OCI-LY1 (cell line): ENCODE data around the gene IQSEC3.

Source experiments
- H2AFZ ChIP-seq: fragments of 200-600 bp; sonication (generic), shearing (Covaris generic); 2 replicates; pipeline ENCODE4 v1.6.0; 2014; ENCODE audit warnings: antibody characterized with exemption, mild to moderate bottlenecking, low read length
- H3F3A ChIP-seq: fragments of 200-600 bp; sonication (generic), shearing (Covaris generic); 2 replicates; pipeline ENCODE4 v1.6.0; 2014; ENCODE audit warnings: mild to moderate bottlenecking, antibody characterized with exemption, low read length, moderate library complexity; ENCODE audit not compliant: insufficient read depth
- H3K27ac ChIP-seq: fragments of 200-600 bp; sonication (generic); 2 replicates; pipeline ENCODE4 v1.5.1; 2014; ENCODE audit warnings: low read length, mixed run types, mild to moderate bottlenecking, low read depth; ENCODE audit not compliant: poor library complexity, severe bottlenecking
- H3K27me3 ChIP-seq: fragments of 200-600 bp; sonication (generic); 2 replicates; pipeline ENCODE4 v1.6.0; 2014; ENCODE audit warnings: antibody characterized with exemption, mild to moderate bottlenecking, low read length, moderate library complexity; ENCODE audit not compliant: insufficient read depth
- H3K36me3 ChIP-seq: fragments of 200-600 bp; sonication (generic); 2 replicates; pipeline ENCODE4 v1.6.1; 2014; ENCODE audit warnings: mild to moderate bottlenecking, antibody characterized with exemption, low read length, moderate library complexity, mixed read lengths; ENCODE audit not compliant: insufficient read depth
- H3K4me1 ChIP-seq: fragments of 200-600 bp; sonication (generic); 2 replicates; pipeline ENCODE4 v1.5.1; 2014; ENCODE audit warnings: mild to moderate bottlenecking, low read length, moderate library complexity; ENCODE audit not compliant: insufficient read depth, severe bottlenecking
- H3K4me2 ChIP-seq: fragments of 200-600 bp; sonication (generic), shearing (Covaris generic); 2 replicates; pipeline ENCODE4 v1.6.1; 2014; ENCODE audit warnings: low read length
- H3K4me3 ChIP-seq: fragments of 200-600 bp; sonication (generic); 2 replicates; pipeline ENCODE4 v1.5.1; 2014; ENCODE audit warnings: low read length, low read depth, mild to moderate bottlenecking, mixed read lengths; ENCODE audit not compliant: poor library complexity, severe bottlenecking
- H3K79me2 ChIP-seq: fragments of 200-600 bp; shearing (Covaris generic); 2 replicates; pipeline ENCODE4 v1.6.1; 2016; ENCODE audit warnings: mixed run types, low read length, mixed read lengths; ENCODE audit not compliant: insufficient read depth
- H3K9ac ChIP-seq: fragments of 200-600 bp; sonication (generic), shearing (Covaris generic); 2 replicates; pipeline ENCODE4 v1.6.1; 2014; ENCODE audit warnings: mild to moderate bottlenecking, low read length, mixed read lengths
- H3K9me2 ChIP-seq: fragments of 200-600 bp; sonication (generic), shearing (Covaris generic); 2 replicates; pipeline ENCODE4 v1.6.1; 2014; ENCODE audit warnings: low read depth, mild to moderate bottlenecking, low read length, mixed read lengths
- H3K9me3 ChIP-seq: fragments of 200-600 bp; shearing (Covaris generic); 2 replicates; pipeline ENCODE4 v1.6.1; 2014; ENCODE audit warnings: low read length, mixed read lengths
- H4K20me1 ChIP-seq: fragments of 200-600 bp; sonication (generic), shearing (Covaris generic); 2 replicates; pipeline ENCODE4 v1.6.0; 2016; ENCODE audit warnings: mild to moderate bottlenecking, low read length; ENCODE audit not compliant: insufficient read depth
- CTCF ChIP-seq: fragments of 200-600 bp; sonication (generic), shearing (Covaris generic); IDR thresholded peaks from 2 replicates; pipeline ENCODE4 v1.5.1; 2017; ENCODE audit warnings: mild to moderate bottlenecking, antibody characterized with exemption, low read length, moderate library complexity, mixed read lengths
- EZH2 ChIP-seq: fragments of 200-600 bp; sonication (generic), shearing (Covaris generic); IDR thresholded peaks from 2 replicates; pipeline ENCODE4 v1.8.0; 2017; ENCODE audit warnings: borderline replicate concordance, mixed run types, mild to moderate bottlenecking, antibody characterized with exemption, low read length, moderate library complexity, mixed read lengths

The IQSEC3 gene

GRCh38 chr12:117311-117710 is 50.7 kb downstream of the IQSEC3 start:
- Histone ChIP-seq H3K79me2 (no peaks in the 10 kb centered on the region), H3K4me3 (no peak overlapping the region), H3K9me2 (no peaks in the 10 kb centered on the region), H3K4me1 (no peaks in the 10 kb centered on the region), H3K9me3 (no peaks in the 10 kb centered on the region), H3K4me2 (no peak overlapping the region), H3K9ac (no peak overlapping the region), H4K20me1 (no peaks in the 10 kb centered on the region), H3K36me3 (no peaks in the 10 kb centered on the region), H3K27me3 (0 out of 2 replicates have a peak, but pooled peaks cover 6% of the 10 kb centered on the region), H3K27ac (no peak overlapping the region), H2AFZ (no peak overlapping the region), H3F3A (no peaks in the 10 kb centered on the region)
- no peak for TF ChIP-seq CTCF
- no peak for TF ChIP-seq EZH2

GRCh38 chr12:117816-118345 is 51.3 kb downstream of the IQSEC3 start:
- H3K79me2 ChIP-seq = no peaks in the 10 kb centered on the region
- no peaks in the 10 kb centered on the region for H3K9me2 ChIP-seq
- H3K4me1 ChIP-seq = no peaks in the 10 kb centered on the region
- H3K9me3 ChIP-seq = no peaks in the 10 kb centered on the region
- no peak for TF ChIP-seq EZH2
- no peak for TF ChIP-seq CTCF
- H3F3A ChIP-seq = no peaks in the 10 kb centered on the region
- H2AFZ ChIP-seq = no peak overlapping the region
- H3K27ac ChIP-seq = no peak overlapping the region
- H3K9ac ChIP-seq = no peak overlapping the region
- 0 out of 2 replicates have a peak, but pooled peaks cover 6% of the 10 kb centered on the region for H3K27me3 ChIP-seq
- H3K36me3 ChIP-seq = no peaks in the 10 kb centered on the region
- H3K4me2 ChIP-seq = no peak overlapping the region
- no peak overlapping the region for H3K4me3 ChIP-seq
- H4K20me1 ChIP-seq = no peaks in the 10 kb centered on the region

- Histone ChIP-seq H3K79me2 (no peaks in the 10 kb centered on the region), H4K20me1 (no peaks in the 10 kb centered on the region), H2AFZ (no peak overlapping the region), H3K9ac (no peak overlapping the region), H3K27me3 (0 out of 2 replicates have a peak, but pooled peaks cover 6% of the 10 kb centered on the region), H3K4me2 (no peak overlapping the region), H3K4me1 (no peaks in the 10 kb centered on the region), H3K4me3 (no peak overlapping the region), H3K9me3 (no peaks in the 10 kb centered on the region), H3K27ac (no peak overlapping the region), H3K36me3 (no peaks in the 10 kb centered on the region), H3K9me2 (no peaks in the 10 kb centered on the region), H3F3A (no peaks in the 10 kb centered on the region)
- TF ChIP-seq CTCF (no peak), EZH2 (no peak)
These were observed 52.0 kb downstream of the IQSEC3 start for GRCh38 chr12:118591-118990.
